Parathyroid adenoma (tissue), 2 donors: ENCODE results near the gene ADAM12.

Experiments
- H2AFZ ChIP-seq: fragments of 300-600 bp; sonication (generic); one replicate; pipeline ENCODE4 v1.7.0; 2017; ENCODE audit warnings: antibody characterized with exemption, mild to moderate bottlenecking
- H3K27ac ChIP-seq: fragments of 300-600 bp; sonication (generic); one replicate; pipeline ENCODE4 v1.7.0; 2017
- H3K27me3 ChIP-seq: fragments of 300-600 bp; sonication (generic); one replicate; pipeline ENCODE4 v1.7.0; 2017; ENCODE audit warnings: low read length; ENCODE audit not compliant: control insufficient read depth, insufficient read depth
- H3K36me3 ChIP-seq: fragments of 300-600 bp; sonication (generic); one replicate; pipeline ENCODE4 v1.7.0; 2017; ENCODE audit warnings: low read length; ENCODE audit not compliant: control insufficient read depth, insufficient read depth
- H3K4me1 ChIP-seq: fragments of 300-600 bp; sonication (generic); one replicate; pipeline ENCODE4 v1.7.0; 2017; ENCODE audit warnings: control low read depth
- H3K4me2 ChIP-seq: fragments of 300-600 bp; sonication (generic); one replicate; pipeline ENCODE4 v1.7.0; 2017; ENCODE audit warnings: low read length
- H3K4me3 ChIP-seq: fragments of 300-600 bp; sonication (generic); one replicate; pipeline ENCODE4 v1.7.0; 2017; ENCODE audit warnings: low read depth, low read length
- H3K79me2 ChIP-seq: fragments of 300-600 bp; sonication (generic); one replicate; pipeline ENCODE4 v1.7.0; 2017; ENCODE audit warnings: control low read depth
- H3K9ac ChIP-seq: fragments of 300-600 bp; sonication (generic); one replicate; pipeline ENCODE4 v1.7.0; 2017; ENCODE audit warnings: mild to moderate bottlenecking
- H3K9me3 ChIP-seq: fragments of 300-600 bp; sonication (generic); one replicate; pipeline ENCODE4 v1.7.0; 2017; ENCODE audit warnings: low read length; ENCODE audit not compliant: control insufficient read depth
- CTCF ChIP-seq: fragments of 300-600 bp; sonication (generic); IDR thresholded peaks from one replicate; pipeline ENCODE4 v1.7.0; 2017; ENCODE audit warnings: antibody characterized with exemption, mild to moderate bottlenecking
- donor health status: primary hyperparathyroidism.

The ADAM12 gene

GRCh38 chr10:126129026-126129425 is 259.3 kb downstream of the ADAM12 start:
- H2AFZ ChIP-seq: no peak overlapping the region
- no peaks in the 10 kb centered on the region for H3K9me3 ChIP-seq
- H3K27me3 ChIP-seq: no peaks in the 10 kb centered on the region
- no peaks in the 10 kb centered on the region for H3K79me2 ChIP-seq
- no peak overlapping the region for H3K4me2 ChIP-seq
- H3K4me1 ChIP-seq: peaks cover 3% of the 10 kb centered on the region
- TF ChIP-seq CTCF: no peak
- no peak overlapping the region for H3K27ac ChIP-seq
- H3K9ac ChIP-seq: no peak overlapping the region
- H3K4me3 ChIP-seq: no peak overlapping the region
- H3K36me3 ChIP-seq: no peaks in the 10 kb centered on the region

DNA sequence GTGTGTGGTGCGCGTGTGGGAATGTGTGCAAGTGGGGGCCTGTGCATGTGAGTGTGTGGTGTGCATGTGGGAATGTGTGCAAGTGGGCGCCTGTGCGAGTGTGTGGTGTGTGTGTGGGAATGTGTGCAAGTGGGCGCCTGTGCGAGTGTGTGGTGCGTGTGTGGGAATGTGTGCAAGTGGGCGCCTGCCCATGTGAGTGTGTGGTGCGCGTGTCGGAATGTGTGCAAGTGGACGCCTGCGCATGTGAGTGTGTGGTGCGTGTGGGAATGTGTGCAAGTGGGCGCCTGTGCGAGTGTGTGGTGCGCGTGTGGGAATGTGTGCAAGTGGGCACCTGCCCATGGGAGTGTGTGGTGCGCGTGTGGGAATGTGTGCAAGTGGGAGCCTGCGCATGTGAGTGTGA is 259.7 kb downstream of the ADAM12 start:
- TF ChIP-seq CTCF: no peak
- no peaks in the 10 kb centered on the region for H3K27me3 ChIP-seq
- H2AFZ ChIP-seq: no peak overlapping the region
- no peak overlapping the region for H3K27ac ChIP-seq
- peaks cover 3% of the 10 kb centered on the region for H3K4me1 ChIP-seq
- H3K9me3 ChIP-seq: no peaks in the 10 kb centered on the region
- H3K9ac ChIP-seq: no peak overlapping the region
- no peak overlapping the region for H3K4me2 ChIP-seq
- no peaks in the 10 kb centered on the region for H3K79me2 ChIP-seq
- H3K36me3 ChIP-seq: no peaks in the 10 kb centered on the region
- H3K4me3 ChIP-seq: no peak overlapping the region

DNA sequence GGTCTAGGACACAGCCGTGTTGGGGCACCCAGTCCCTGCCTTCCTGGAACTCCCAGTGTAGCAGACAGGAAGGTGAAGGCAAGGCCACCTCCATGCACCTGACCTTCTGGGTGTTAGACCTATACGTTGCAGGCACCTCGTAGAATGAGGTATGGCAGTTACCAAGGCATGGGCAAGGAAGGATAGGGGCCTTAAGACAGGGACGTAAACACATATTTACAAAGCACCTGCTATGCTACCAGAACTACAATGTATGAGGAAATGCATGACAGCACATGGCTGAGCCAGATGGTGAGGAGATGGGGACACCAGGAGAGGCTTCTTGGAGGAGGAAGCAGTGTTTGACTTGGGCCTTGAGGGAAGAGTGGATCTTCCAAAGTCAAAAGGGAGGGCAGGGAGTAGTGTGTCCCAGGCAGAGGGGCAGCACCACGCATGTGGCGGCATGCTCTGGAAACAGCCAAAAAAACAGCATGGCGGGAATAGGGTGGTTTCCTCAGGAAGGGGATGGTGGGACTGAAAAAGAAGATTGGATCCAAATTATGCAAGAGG is 260.7 kb downstream of the ADAM12 start:
- H3K9me3 ChIP-seq: no peaks in the 10 kb centered on the region
- peaks cover 3% of the 10 kb centered on the region for H3K4me1 ChIP-seq
- H2AFZ ChIP-seq: no peak overlapping the region
- no peak overlapping the region for H3K27ac ChIP-seq
- no peaks in the 10 kb centered on the region for H3K79me2 ChIP-seq
- H3K9ac ChIP-seq: no peak overlapping the region
- no peaks in the 10 kb centered on the region for H3K27me3 ChIP-seq
- no peaks in the 10 kb centered on the region for H3K36me3 ChIP-seq
- H3K4me2 ChIP-seq: no peak overlapping the region
- no peak for TF ChIP-seq CTCF
- no peak overlapping the region for H3K4me3 ChIP-seq

DNA sequence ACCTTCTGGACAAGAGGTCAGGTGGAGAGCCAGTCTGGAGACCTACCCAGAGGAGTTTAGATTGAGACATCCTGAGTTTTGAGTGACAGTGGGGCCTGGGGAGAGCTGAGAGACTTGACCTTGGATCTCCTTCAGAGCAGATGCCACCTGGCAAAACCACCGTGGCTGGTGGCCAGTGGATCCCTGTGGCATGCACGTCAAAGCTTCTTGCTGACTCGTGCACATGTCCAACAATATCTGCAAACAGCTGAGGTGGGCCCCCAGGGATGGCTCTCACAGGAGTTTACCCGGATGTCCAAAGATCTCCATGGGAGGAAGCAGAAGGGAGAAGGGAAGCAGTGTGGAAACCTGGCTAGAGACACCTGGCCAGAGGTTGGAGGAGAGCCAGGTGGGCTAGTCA is 261.4 kb downstream of the ADAM12 start:
- H3K9ac ChIP-seq: no peak overlapping the region
- H3K79me2 ChIP-seq: no peaks in the 10 kb centered on the region
- H3K27ac ChIP-seq: no peak overlapping the region
- H3K27me3 ChIP-seq: no peaks in the 10 kb centered on the region
- no peak overlapping the region for H2AFZ ChIP-seq
- peaks cover 3% of the 10 kb centered on the region for H3K4me1 ChIP-seq
- no peaks in the 10 kb centered on the region for H3K9me3 ChIP-seq
- TF ChIP-seq CTCF: no peak
- H3K4me2 ChIP-seq: no peak overlapping the region
- H3K36me3 ChIP-seq: no peaks in the 10 kb centered on the region
- H3K4me3 ChIP-seq: no peak overlapping the region

DNA sequence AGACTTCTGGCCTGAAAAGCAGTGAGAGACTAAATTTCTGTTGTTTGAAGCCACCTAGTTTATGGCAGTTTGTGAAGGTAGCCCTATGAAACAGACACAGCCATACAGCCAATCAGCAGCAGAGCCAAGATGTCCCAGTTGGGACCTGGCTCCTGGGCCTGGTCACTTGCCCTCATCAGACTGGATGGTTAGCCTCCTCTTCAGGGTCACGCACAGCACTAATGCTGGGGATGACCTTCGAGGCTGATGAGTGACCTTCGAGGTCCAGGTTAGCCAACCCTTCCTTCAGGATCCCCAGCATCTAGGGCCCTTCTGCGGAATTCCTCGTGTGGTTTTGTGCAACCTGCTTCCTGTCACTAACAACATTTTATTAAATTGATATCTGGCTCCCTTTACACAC is 262.3 kb downstream of the ADAM12 start:
- Histone ChIP-seq H3K9me3 (no peaks in the 10 kb centered on the region), H3K4me3 (no peak overlapping the region), H3K4me1 (peaks cover 3% of the 10 kb centered on the region), H3K79me2 (no peaks in the 10 kb centered on the region), H3K4me2 (no peak overlapping the region), H3K36me3 (no peaks in the 10 kb centered on the region), H2AFZ (no peak overlapping the region), H3K9ac (no peak overlapping the region), H3K27ac (no peak overlapping the region), H3K27me3 (no peaks in the 10 kb centered on the region)
- TF ChIP-seq CTCF: no peak
